ENCODE results near the gene ASCC1.

The ASCC1 gene

DNA sequence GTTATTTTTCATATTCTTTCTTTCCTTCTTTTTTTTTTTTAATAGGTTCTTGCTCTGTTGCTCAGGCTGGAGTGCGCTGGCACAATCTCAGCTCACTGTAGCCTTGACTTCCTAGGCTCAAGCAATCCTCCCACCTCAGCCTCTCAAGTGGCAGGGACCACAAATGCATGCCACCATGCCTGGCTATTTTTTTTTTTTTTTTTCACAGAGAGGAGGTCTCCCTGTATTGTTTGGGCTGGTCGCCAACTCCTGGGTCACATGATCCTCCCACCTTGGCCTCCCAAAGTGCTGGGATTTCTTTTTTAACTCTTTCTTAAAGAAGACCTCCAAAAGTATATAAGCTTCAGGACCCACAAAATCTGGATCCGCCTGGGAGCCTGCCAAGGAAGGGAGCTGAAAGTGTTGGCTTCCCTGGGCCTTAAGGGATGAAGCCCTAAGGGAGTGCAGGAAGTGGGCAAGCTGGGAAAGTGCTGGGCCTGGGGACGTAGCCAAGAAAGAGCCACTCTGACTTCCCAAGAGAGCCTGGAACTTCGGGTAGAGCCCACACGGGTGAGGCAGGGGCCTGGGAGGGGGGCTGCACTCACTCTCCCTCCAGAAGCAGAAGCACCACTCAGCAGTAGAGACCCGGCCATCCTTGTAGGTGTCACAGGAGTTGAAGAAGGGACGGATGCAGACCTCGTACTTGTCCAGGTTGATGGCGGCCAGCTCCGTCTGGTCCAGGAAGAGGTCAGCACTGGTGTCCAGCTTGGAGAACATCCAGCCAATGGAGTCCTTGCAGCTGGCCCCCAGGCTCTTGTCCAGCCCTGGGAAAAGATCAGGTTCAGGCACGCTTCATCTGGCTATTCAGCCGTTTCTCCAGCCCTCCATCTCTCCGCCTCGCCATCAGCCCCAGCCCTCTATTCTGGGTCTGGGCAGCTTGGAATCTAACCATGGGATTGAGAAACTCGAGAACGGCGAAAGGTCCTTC is 149.5 kb downstream of the ASCC1 start:
- DNase-seq (ENCODE audit: low read depth in 3 of 3): no peak

DNA sequence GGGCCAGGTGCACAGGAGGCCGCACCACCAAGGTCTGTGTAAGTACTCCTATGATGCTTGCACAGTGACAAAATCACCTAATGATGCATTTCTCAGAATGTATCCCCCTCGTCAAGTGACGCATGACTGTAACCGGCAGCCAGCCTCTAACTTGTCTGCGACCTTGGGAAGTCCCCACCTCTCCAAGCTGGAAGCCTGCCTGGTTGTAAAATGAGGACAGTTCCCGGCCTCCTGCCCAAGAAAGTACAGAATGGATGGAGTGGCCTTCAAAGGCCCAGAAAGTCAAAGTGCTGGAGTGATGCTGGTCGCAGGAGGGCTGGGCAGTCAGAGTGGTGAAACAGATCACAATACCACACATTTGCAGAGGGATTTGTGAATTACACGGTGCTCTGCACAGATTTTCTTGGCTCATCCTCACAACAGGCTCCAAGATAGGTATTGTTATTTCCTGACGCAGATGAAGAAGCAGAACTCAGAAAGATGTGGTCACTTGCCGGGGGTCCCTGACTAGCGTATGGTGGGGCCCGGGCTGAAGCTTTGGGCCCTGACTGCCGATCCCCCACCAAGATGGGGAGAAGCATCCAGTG is 150.5 kb downstream of the ASCC1 start:
- no peak for DNase-seq (ENCODE audit: low read depth in 3 of 3)

DNA sequence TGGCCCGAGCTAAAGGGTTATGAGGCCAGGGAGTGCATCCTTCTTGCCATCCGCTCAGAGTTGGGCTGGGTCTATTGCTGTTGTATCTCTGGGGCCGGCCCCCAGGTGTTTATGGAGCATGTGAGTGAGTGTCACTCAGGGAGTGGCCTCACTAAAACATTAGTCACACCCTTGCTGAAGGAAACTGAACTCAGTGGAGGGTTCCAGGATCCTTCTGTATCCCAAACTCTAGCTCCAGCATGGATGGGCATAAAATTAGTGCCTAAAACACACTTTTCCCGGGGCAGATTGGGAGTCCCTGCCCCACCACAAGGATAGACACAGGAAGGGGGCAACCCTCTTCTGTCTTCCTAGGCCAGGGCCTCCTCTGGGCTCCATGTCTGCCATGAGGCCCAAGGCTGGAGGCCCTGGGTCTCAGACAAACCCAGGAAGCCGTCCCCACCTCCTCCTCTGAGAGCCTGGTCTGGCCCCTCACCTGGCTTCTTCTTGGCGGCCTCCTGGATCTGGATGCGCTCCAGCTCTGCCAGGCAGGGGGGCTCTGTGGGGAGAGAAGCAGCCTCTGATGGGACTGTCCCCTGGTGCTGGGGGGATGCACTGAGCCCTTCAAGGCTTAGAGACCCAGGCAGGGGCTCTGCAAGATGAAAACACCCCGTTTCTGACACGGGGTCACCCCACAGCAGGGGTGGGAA is 152.2 kb downstream of the ASCC1 start:
- no peak for DNase-seq (ENCODE audit: low read depth in 3 of 3)

DNA sequence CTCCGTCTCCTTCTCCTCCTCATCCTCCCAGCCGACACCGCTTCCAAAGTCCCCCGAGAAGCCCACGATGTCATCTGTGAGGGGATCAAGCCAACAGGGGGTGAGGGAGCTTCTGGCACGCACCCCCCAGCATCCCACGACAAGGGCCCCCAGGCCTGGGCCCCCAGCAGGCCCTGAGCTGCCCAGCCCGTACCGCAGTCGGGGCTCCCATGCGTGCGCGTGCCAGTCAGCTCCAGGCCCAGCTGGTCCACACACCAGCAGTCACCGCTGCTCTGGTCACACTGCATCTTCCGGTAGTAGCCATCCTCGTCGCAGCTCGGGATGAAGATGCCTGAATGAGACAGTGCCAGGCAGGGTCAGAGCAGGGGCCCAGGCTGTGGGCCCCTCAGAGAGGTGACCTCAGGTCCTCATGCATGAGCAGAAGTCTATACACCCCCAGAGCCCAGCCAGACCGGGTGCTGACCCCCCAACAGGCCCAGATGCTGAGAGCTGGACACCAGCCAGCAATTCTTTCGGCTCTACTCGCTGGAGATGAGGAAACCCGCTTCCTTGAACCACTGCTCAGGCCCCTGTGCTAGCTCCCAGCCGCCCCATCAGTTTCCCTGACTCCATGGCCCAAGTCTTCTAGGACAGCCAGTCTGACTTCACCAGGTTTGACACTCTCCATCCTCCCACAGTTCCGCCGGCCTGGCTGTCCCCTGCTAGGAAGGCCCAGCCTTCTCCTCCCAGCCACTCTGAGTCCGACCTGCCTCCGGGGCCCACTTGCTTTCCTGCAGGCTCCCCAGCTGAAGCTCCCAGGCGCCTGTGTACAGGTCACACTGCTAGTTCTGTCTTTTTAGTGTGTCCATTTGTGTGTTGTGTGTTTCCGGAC is 153.0 kb downstream of the ASCC1 start:
- no peak for DNase-seq (ENCODE audit: low read depth in 3 of 3)

DNA sequence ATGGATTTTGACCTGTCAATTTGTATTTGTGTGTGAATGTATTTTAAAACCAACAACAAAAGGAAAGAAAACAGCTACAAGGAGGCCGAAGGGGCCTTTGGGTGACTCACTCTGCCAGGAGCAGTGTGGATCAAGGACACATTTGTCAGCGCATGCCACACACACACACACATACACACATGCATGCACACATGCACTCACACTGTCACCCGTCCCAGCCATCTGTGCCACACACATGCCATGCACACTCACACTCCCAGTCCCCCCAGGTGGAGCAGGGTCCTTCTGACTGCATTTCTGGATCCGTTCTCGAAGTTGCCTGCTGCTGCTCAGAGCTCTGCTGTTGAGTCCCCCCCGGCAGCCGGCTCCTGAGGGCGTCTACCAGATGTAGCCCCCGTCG is 153.7 kb downstream of the ASCC1 start:
- no peak for DNase-seq (ENCODE audit: low read depth in 3 of 3)

DNA sequence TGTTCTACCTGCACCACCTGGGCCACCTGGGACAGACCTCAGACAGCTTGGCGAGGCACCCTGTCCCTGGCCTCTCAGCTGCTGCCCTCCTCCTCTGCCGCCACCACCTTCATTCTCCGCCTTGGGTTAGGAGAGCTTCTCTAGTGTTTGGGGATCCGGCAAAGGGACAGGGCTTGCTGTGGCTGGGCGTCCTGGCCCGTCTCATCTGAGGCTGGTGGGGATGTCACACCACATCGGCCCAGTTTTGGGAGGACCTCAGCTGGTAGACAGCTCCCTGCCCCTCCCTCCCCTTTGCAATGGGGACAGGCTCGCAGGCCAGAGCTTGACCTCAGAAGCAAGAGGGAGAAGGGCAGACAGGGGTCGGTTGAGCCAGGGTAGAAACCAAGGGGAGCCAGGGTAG is 154.1 kb downstream of the ASCC1 start:
- DNase-seq (ENCODE audit: low read depth in 3 of 3): no peak

DNA sequence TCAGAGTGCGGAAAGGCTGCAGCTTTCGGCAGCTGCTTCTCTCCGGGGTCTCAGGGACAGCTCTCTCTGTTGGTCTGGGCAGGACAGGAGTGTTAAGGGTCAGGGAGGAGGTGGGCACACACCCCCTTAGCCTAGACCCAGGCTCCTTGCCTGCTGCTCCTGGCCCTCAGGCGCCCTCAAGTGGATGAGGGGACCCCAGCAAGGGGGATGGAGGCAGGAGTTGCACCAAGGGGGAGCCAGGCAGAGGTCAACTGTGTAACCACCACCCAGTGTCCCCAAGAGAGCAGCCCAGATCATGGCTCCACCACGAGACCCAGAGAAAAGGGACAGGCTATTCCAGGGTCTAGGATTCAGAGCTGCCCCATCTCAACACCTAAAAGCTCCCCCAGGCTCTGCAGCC is 154.6 kb downstream of the ASCC1 start:
- DNase-seq (ENCODE audit: low read depth in 3 of 3): no peak

DNA sequence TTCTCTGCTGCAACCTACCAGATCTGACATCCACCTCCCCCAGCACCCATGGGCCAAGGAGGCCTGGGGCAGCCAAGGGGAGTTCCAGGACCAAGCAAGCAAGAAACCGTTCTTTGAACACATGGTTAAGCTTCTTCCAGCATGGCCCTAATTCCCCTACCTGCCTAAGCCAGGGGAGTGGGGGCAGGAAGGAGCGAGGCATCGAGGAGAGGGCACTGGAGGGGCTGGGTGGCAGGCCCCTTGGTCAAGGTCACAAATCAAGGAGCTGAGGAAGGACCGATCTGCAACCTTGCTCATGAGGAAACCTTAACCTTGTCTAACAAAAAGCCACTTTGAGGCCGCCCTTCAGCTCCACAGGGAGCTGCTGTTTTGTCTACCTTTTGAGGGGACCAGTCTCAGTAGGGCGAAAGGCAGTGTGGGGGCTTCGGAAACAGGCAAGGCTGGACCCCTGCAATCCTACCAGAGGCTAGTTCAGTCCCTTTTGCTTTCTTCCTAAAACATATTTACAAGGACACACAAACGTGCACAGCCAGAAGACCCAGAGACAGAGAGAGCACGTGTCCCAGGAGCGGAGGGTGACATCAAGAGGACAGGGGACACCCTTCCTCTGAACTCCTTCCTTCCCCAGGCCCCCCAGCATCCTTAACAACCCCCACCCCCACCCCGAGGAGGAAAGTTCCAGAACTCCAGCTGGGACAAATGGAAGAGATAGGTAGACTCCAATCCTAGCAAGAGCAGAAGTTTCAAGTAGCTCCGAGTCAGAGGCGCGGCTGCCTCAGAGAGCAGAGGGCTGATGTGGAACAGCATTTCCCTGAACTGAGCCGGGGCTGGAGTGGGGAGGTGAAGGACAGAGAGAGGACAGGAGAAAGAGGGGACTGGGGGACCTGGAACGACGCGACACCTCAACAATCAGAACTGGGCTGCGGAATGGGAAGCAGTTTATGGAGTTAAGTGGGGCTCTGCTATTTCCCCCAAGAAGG is 155.9 kb downstream of the ASCC1 start:
- no peak for DNase-seq (ENCODE audit: low read depth in 3 of 3)

DNA sequence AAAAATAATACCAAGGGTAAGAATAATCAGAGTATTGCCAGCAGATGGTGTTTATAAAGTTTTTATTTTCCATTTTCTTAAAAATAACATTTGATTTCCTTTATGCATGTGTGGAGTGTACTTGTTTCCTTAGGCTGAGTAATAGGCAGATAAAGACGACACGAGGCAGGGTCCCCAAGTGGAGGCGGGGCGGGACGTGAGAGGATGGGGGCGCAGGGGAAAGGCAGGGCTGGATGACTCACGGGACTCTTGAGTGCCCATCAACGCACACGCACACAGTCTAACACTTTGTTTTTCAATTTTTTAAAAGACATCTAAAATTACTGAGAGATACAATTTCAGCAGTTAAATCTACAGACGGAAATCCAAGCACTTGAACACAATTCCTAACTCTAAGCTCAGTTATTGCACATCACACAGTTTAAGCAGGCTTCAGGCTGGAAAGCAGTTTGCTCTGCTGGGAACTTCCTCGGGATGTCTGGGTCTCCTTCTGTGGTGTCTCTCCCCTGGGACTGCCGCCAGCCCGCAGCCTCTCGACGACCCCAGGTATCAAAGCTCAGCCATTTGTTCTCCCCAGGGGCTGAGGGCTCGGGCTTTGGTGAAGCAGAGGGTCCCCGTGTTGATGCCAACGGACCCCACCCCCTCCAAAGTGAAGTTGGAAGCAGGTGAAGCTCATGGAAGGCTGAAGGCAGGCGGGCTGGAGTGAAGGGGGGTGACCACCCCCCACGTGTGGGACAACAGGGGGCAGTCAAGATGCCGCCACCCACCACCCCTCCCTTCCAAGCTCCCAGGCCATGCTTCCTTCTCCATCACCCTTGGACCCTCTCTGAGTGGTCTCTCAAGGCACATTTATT is 156.9 kb downstream of the ASCC1 start:
- no peak for DNase-seq (ENCODE audit: low read depth in 3 of 3)

DNA sequence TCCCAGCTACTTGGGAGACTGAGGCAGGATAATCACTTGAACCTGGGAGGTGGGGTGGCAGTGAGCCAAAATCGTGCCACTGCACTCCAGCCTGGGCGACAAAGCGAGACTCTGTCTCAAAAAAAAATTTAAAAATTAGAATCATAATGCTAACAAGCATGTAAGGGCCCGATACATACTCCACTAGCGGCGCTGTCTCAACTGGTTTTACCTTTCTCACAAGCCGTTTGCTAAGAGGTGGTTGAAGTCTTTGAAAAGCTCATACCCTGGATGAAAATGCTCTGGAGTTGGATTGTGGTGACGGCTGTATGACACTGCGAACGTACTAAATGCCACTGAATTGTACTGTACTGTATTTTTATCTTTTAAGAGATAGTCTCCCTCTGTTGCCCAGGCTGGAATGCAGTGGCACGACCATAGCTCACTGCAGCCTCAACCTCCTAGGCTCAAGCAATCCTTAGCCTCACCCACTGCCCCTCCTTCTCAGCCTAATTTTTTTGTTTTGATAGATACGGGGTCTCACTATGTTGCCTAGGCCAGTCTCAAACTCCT is 157.7 kb downstream of the ASCC1 start:
- DNase-seq (ENCODE audit: low read depth in 3 of 3): no peak

DNA sequence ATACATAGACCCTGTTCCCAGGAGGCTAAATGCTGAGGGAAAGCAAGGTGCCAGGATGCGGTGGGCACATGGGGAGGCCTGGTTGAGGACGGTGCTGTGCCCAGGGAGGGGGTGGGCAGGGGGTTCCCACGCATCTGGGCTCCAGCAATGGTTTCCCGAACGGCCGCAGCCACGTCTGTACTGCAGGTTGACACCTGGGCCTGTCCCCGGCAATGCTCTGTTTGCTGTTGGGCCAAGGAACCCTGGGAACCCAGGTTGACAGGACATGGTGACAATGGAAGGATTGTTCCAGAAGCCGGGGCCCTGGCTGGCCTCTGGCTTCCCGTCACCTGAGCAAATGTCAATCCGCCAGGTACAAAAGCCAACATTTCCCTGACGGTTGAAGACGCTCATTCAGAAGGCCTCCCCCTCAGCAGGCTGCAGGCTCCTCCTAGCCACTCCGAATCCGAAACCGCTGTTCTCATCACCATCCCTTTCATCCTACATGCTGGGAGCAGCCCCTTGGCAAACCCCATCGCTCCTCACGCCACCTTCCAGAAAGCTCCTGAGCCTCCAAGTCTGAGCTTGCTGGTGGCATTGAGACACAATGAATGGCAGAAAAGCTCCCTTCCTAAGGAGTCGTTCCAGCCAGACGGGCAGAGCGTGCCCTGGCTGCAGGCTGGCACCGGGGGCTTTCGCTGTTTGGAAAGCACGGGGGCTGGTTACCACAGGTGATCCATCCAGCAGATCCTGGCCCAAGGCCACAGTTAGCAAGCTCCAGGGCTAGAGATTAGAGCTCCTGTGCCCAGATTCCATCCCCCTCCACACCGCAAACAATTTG is 158.9 kb downstream of the ASCC1 start:
- DNase-seq (ENCODE audit: low read depth in 3 of 3): no peak

DNA sequence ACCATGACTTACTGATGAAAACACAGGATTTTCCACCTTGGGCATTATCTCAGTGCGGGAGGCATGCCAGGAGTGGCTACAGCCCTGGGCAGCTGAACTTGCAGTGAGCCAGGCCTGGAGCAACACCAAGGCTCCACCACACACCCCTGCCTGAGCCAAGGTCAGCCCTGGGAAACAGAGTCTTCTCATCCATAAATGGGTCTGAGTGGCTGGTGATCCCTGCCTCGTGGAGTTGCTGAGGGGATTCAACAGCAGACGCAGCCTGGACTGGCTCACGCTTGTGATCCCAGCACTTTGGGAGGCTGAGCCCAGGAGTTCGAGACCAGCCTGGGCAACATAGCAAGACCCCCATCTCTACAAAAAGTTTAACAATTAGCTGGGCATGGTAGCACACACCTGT is 160.0 kb downstream of the ASCC1 start:
- no peak for DNase-seq (ENCODE audit: low read depth in 3 of 3)

DNA sequence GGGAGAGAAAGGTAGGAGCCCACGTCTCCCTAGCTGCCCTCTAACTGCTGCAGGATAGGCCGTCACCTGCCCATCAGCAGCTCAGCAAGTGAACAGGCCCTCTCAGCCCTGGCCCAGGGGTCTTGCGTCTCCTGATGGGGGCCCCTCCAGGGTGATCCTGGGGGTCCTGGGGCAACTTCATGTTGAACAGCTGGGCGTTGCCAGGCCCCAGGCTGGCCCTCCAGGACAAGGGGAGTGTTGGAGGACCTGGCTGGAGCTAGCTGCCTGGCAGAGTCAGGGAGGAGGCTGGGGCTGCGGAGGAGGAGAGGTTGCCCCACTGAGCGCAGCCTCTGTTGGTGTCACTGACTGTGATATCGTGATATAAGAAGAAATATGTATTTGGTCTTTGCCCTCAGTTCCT is 162.4 kb downstream of the ASCC1 start:
- DNase-seq (ENCODE audit: low read depth in 3 of 3): no peak

DNA sequence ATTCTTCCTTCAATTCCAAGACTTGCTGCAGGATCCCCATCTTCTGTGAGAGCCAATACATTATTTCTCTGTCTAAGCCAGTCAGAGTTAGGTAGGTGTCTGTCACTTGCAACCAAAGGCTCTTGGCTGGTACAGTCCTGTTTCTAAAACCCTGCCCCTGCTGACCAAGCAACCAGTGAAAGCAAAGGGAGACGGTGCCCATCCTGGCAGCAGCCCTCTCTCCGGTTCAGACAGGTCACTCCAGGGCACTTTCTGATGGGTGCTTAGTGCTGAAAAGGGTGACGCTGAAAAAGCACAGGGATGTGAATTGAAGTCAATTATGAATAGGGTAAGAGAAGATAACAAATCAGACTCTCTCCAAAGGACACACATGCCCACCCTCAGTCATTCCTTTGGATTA is 165.2 kb downstream of the ASCC1 start:
- DNase-seq (ENCODE audit: low read depth in 3 of 3): no peak

DNA sequence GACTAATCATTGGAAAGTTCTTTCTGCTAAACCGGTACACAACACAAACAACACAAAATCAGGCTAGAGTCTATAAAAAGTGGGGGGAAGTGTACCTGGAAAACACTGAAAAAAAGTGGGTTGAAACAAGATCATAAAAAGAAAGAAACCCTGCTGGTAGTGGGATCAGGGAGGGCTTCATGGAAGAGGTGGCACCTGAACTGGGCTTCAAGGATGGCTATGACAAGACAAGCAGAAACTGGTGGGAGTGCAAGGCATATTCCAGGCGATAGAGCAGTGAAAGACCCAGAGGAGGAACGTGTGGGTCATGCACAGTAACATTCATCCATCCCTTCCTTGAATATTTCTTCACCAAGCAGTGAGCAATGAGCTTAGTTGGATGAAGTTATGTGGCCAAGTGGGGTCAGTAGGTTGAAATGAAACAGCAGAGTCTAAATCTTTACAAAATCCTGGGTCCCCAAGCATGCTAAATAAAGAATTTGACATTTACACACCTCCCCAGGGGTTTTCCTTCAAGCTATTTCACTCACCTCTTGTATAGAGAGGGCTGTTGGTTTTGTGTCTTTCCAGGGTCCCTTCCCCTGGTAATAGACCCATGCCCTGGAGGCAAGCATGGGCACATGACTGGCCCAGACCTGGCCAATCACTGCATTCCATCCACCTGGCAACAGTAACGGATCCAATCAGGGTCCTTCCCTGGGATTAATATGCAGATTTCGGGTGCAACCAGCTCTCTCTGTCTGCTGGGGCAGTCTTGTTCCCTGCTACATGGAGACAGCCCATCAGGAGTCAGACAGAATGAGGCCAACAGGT is 165.9 kb downstream of the ASCC1 start:
- no peak for DNase-seq (ENCODE audit: low read depth in 3 of 3)

DNA sequence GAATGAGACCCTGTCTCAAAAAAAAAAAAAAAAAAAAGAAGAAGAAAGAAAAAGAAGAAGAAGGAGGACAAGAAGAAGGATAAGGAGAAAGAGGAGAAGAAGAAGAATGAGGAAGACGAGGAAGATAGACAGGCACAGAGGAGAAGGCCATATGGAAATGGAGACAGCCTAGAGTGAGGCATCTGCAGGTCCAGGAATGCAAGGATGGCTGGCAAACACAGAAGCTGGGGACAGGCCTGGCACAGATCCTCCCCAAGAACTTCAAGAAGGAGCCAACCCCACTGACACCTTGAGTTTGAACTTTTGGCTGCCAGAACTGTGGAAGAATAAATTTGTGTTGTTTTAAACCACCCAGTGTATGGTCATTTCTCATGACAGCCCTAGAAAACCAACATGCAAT is 166.6 kb downstream of the ASCC1 start:
- DNase-seq (ENCODE audit: low read depth in 3 of 3): no peak

DNA sequence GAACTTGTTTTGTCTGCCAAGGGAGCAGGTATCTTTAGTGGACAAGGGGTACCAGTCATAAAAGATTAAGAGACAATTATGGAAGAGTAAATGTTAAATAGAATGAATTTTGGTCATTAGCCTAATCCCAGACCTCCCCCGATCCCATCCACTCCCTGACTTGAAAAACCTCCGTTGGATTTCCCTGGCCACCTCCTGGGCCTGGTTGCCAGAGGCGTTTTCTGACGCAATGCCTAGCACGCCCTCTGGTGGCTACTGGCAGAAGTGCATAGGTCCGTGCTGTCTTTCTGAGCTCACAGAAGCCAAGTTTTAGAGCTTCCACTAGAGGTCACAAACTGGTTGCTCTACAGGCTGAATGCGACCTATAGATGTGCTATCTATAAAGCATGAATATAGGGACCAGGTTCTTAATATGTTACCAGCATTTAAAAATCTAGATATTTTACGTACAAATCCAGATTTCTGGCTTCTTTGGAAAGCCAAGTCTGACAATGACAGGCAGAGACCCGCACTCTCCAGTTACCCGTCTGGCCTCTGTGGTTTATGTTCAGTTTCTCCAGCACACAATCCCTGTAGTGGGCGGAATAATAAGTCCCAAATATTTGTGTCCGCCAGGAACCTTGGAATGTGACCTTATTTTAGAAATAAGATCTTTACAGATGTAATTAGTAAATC is 167.5 kb downstream of the ASCC1 start:
- peak; percentile 81 to 89 (median 87) for DNase-seq (ENCODE audit: low read depth in 3 of 3)

All from stimulated activated CD4-positive, alpha-beta T cell treated with anti-CD3 and anti-CD28 coated beads, TNF-alpha, amount 100 ng/mL, for 48 hours (primary cell).